GM23338 (cell line): ENCODE measurements around the gene GPT2. TPM values are rescaled to one million over a fixed set of nuclear protein-coding genes. Genes with fewer than 3 reads are reported as not detected.

Experiments
- ATAC-seq: fragments of 200-7000 bp; cut with Tn5 transposase; 3 replicates; pipeline ENCODE4 v1.9.1; 2020
- DNase-seq: peaks from one replicate; pipeline ENCODE4 v3.0.0-alpha.2; 2015; ENCODE audit warnings: low spot score
- H2AFZ ChIP-seq: fragments of 200-600 bp; sonication (generic); 2 replicates; pipeline ENCODE4 v1.8.0; 2016; ENCODE audit warnings: antibody characterized with exemption, mild to moderate bottlenecking, moderate library complexity
- H3F3A ChIP-seq: fragments of 200-600 bp; sonication (generic); replicated peaks from 2 replicates; pipeline ENCODE4 v1.8.0; 2017; ENCODE audit warnings: antibody characterized with exemption, mixed run types, low read depth
- H3K27ac ChIP-seq: fragments of 200-600 bp; sonication (generic); 2 replicates; pipeline ENCODE4 v1.6.1; 2016; ENCODE audit warnings: low read depth
- H3K27me3 ChIP-seq: fragments of 200-600 bp; sonication (generic); 2 replicates; pipeline ENCODE4 v1.8.0; 2016; ENCODE audit warnings: mild to moderate bottlenecking, mixed run types, moderate library complexity; ENCODE audit not compliant: insufficient read depth
- H3K36me3 ChIP-seq: fragments of 200-600 bp; sonication (generic); 2 replicates; pipeline ENCODE4 v1.8.0; 2016; ENCODE audit warnings: mild to moderate bottlenecking; ENCODE audit not compliant: insufficient read depth
- H3K4me1 ChIP-seq: fragments of 200-600 bp; sonication (generic); 2 replicates; pipeline ENCODE4 v1.8.0; 2016; ENCODE audit warnings: mild to moderate bottlenecking, moderate library complexity; ENCODE audit not compliant: insufficient read depth
- H3K4me2 ChIP-seq: fragments of 200-600 bp; sonication (generic); 2 replicates; pipeline ENCODE4 v1.7.1; 2017; ENCODE audit warnings: mixed run types
- H3K4me3 ChIP-seq: fragments of 200-600 bp; sonication (generic); 2 replicates; pipeline ENCODE4 v1.6.1; 2016; ENCODE audit warnings: mixed run types
- H3K79me2 ChIP-seq: fragments of 200-600 bp; sonication (generic); replicated peaks from 2 replicates; pipeline ENCODE4 v1.8.0; 2017; ENCODE audit warnings: mild to moderate bottlenecking; ENCODE audit not compliant: insufficient read depth
- H3K9me2 ChIP-seq: fragments of 200-600 bp; sonication (generic); 2 replicates; pipeline ENCODE4 v1.8.0; 2017; ENCODE audit not compliant: insufficient read depth
- H4K20me1 ChIP-seq: fragments of 200-600 bp; sonication (generic); replicated peaks from 2 replicates; pipeline ENCODE4 v1.8.0; 2017; ENCODE audit warnings: mild to moderate bottlenecking; ENCODE audit not compliant: insufficient read depth
- H3K27ac Mint-ChIP-seq: 2 replicates; pipeline ENCODE4 v1.8.0; 2020; ENCODE audit warnings: inconsistent platforms, mild to moderate bottlenecking, moderate library complexity, mixed read lengths
- H3K27me3 Mint-ChIP-seq: 3 replicates; pipeline ENCODE4 v1.8.0; 2022; ENCODE audit warnings: low read depth, mild to moderate bottlenecking, moderate library complexity, mixed read lengths, inconsistent platforms; ENCODE audit not compliant: insufficient read depth, poor library complexity
- H3K36me3 Mint-ChIP-seq: 3 replicates; pipeline ENCODE4 v1.8.0; 2021; ENCODE audit warnings: low read depth, mild to moderate bottlenecking, inconsistent platforms, moderate library complexity, mixed read lengths
- H3K4me1 Mint-ChIP-seq: 3 replicates; pipeline ENCODE4 v1.8.0; 2020; ENCODE audit warnings: mild to moderate bottlenecking, inconsistent platforms, mixed read lengths
- H3K4me3 Mint-ChIP-seq: 3 replicates; pipeline ENCODE4 v1.8.0; 2021; ENCODE audit warnings: moderate library complexity, mild to moderate bottlenecking, inconsistent platforms, mixed read lengths
- H3K9me3 Mint-ChIP-seq: 3 replicates; pipeline ENCODE4 v1.8.0; 2020; ENCODE audit warnings: moderate library complexity, mild to moderate bottlenecking, inconsistent platforms, mixed read lengths
- CREB1 ChIP-seq: fragments of 250-450 bp; sonication (Bioruptor Pico); IDR thresholded peaks from 2 replicates; pipeline ENCODE4 v1.5.0; 2020; ENCODE audit warnings: low read depth, mild to moderate bottlenecking, moderate library complexity
- EZH2 ChIP-seq: fragments of 200-600 bp; sonication (generic); IDR thresholded peaks from one replicate; pipeline ENCODE4 v1.8.0; 2017; ENCODE audit warnings: antibody characterized with exemption, mild to moderate bottlenecking, low read depth; ENCODE audit not compliant: unreplicated experiment
- JUNB ChIP-seq: IDR thresholded peaks from one replicate; pipeline ENCODE4 v1.6.1; 2016; ENCODE audit warnings: antibody characterized with exemption; ENCODE audit not compliant: unreplicated experiment
- NANOG ChIP-seq: IDR thresholded peaks from 2 replicates; pipeline ENCODE4 v1.6.1; 2016; ENCODE audit warnings: antibody characterized with exemption, borderline replicate concordance
- POLR2AphosphoS5 ChIP-seq: IDR thresholded peaks from 2 replicates; pipeline ENCODE4 v1.6.1; 2016; ENCODE audit warnings: antibody characterized with exemption, low read depth
- REST ChIP-seq: IDR thresholded peaks from one replicate; pipeline ENCODE4 v1.6.1; 2018; ENCODE audit warnings: antibody characterized with exemption; ENCODE audit not compliant: unreplicated experiment
- STAT1 ChIP-seq: IDR thresholded peaks from one replicate; pipeline ENCODE4 v1.6.1; 2016; ENCODE audit warnings: antibody characterized with exemption; ENCODE audit not compliant: unreplicated experiment
- ZNF114 ChIP-seq: fragments of 250-450 bp; sonication (Bioruptor Pico); IDR thresholded peaks from 2 replicates; pipeline ENCODE4 v1.5.0; 2020; ENCODE audit warnings: mild to moderate bottlenecking, moderate library complexity
- ZNF331 ChIP-seq: fragments of 250-450 bp; sonication (Bioruptor Pico); IDR thresholded peaks from 2 replicates; pipeline ENCODE4 v1.5.0; 2020; ENCODE audit warnings: low read depth, mild to moderate bottlenecking, moderate library complexity
- polyA plus RNA-seq: library from polyadenylated mRNA; unstranded; fragments of >200 nt; fragmentation: Nextera tagmentation; extraction: Ambion mirVana; gene quantifications from 2 replicates; pipeline ENCODE4 v1.2.1, GENCODE V29; 2016
- total RNA-seq: library from RNA; depleted of rRNA; stranded (reverse); fragments of >200 nt; shearing (Covaris generic); gene quantifications from 2 replicates; pipeline ENCODE4 v1.2.3, GENCODE V29; 2014
- TF ChIP-seq, protein P1 (sequence below), 2 experiments: fragments of 200-600 bp in 1 of 2; sonication (generic) in 1 of 2; conservative IDR thresholded peaks; 2 replicates each; pipeline versions ENCODE4 v1.5.1 to v1.6.1; 2016 to 2017; ENCODE audit warnings: antibody characterized with exemption in 2 of 2, low read depth in 2 of 2, mild to moderate bottlenecking in 2 of 2, moderate library complexity in 1 of 2
- TF ChIP-seq, protein P2 (sequence below): IDR thresholded peaks from 2 replicates; pipeline ENCODE4 v1.6.1; 2016; ENCODE audit warnings: antibody characterized with exemption

The GPT2 gene
- total and polyA plus RNA-seq, 2 experiments from 2014 or later, result 48.5 to 81.0 TPM

- Mint-ChIP-seq H3K36me3 (peaks cover 87% of the 10 kb centered on the region), H3K9me3 (no peaks in the 10 kb centered on the region; the same call in 2 of the 3 replicates), H3K27me3 (peaks cover 4% of the 10 kb centered on the region), H3K4me1 (peaks cover 22% of the 10 kb centered on the region), H3K27ac (no peak overlapping the region), H3K4me3 (no peak overlapping the region)
- no peaks in the 10 kb centered on the region for H3K4me1 ChIP-seq
- H3K36me3 ChIP-seq, result peaks cover 3% of the 10 kb centered on the region
- H4K20me1 ChIP-seq, result peaks cover 50% of the 10 kb centered on the region
- no peaks in the 10 kb centered on the region for H3K27me3 ChIP-seq
- H3K27ac ChIP-seq, result no peak overlapping the region
- H3K9me2 ChIP-seq, result no peaks in the 10 kb centered on the region
- H3K4me3 ChIP-seq, result no peak overlapping the region
- no peak for TF ChIP-seq ZNF114 (CRISPR knock-in tag)
- TF ChIP-seq EZH2, result no peak
- TF ChIP-seq ZNF331, result no peak
- TF ChIP-seq, protein P1, sequence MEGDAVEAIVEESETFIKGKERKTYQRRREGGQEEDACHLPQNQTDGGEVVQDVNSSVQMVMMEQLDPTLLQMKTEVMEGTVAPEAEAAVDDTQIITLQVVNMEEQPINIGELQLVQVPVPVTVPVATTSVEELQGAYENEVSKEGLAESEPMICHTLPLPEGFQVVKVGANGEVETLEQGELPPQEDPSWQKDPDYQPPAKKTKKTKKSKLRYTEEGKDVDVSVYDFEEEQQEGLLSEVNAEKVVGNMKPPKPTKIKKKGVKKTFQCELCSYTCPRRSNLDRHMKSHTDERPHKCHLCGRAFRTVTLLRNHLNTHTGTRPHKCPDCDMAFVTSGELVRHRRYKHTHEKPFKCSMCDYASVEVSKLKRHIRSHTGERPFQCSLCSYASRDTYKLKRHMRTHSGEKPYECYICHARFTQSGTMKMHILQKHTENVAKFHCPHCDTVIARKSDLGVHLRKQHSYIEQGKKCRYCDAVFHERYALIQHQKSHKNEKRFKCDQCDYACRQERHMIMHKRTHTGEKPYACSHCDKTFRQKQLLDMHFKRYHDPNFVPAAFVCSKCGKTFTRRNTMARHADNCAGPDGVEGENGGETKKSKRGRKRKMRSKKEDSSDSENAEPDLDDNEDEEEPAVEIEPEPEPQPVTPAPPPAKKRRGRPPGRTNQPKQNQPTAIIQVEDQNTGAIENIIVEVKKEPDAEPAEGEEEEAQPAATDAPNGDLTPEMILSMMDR (conservative IDR thresholded peaks at IDR 0.05; ENCODE audit: low read depth in 2 of 2), result no peak
- TF ChIP-seq STAT1, result no peak
- TF ChIP-seq POLR2AphosphoS5, result no peak; the same call in 1 of the 2 replicates
- no peak for TF ChIP-seq NANOG
- no peak for TF ChIP-seq CREB1 (CRISPR knock-in tag)
- TF ChIP-seq, protein P2, sequence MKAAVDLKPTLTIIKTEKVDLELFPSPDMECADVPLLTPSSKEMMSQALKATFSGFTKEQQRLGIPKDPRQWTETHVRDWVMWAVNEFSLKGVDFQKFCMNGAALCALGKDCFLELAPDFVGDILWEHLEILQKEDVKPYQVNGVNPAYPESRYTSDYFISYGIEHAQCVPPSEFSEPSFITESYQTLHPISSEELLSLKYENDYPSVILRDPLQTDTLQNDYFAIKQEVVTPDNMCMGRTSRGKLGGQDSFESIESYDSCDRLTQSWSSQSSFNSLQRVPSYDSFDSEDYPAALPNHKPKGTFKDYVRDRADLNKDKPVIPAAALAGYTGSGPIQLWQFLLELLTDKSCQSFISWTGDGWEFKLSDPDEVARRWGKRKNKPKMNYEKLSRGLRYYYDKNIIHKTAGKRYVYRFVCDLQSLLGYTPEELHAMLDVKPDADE, result no peak
- no peak for TF ChIP-seq JUNB
- no peak for TF ChIP-seq REST
- H3K4me2 ChIP-seq, result no peak overlapping the region
- no peak overlapping the region for H2AFZ ChIP-seq
- ATAC-seq (peak; percentile 53), DNase-seq (no peak)
- peaks cover 95% of the 10 kb centered on the region for H3K79me2 ChIP-seq
- 0 out of 2 replicates have a peak, but pooled peaks cover 12% of the 10 kb centered on the region for H3F3A ChIP-seq
These were observed 10.0 kb downstream of the GPT2 start for GRCh38 chr16:46894036-46894672.
